H1 (cell line): ENCODE measurements around the gene ZFAND6. TPM values are rescaled to one million over a fixed set of nuclear protein-coding genes. Genes with fewer than 3 reads are reported as not detected.

Experiments
- JUN ChIP-seq: IDR thresholded peaks from 2 replicates; pipeline ENCODE4 v1.6.1; 2011; ENCODE audit warnings: low read depth, mild to moderate bottlenecking, improper control_type of control experiment, low read length
- KDM4A ChIP-seq: IDR thresholded peaks from one replicate; pipeline ENCODE4 v1.7.1; 2012; ENCODE audit warnings: low read depth, mild to moderate bottlenecking, moderate library complexity, low read length, inconsistent platforms; ENCODE audit not compliant: severe bottlenecking
- TCF12 ChIP-seq: IDR thresholded peaks from 2 replicates; pipeline ENCODE4 v1.6.1; 2011; ENCODE audit warnings: low read depth, mild to moderate bottlenecking, low read length
- polyA plus RNA-seq, 7 experiments: library from polyadenylated mRNA; depleted of rRNA in 3 of 7; stranded (reverse) in 5 of 7; unstranded in 2 of 7; fragments of >200 nt in 5 of 7; fragments of 200-250 nt in 2 of 7; gene quantifications; 1 replicate in 5 of 7; 2 replicates in 1 of 7; 4 replicates in 1 of 7; pipeline versions ENCODE4 v1.2.1 to v1.2.3, GENCODE V29; 2011 to 2013; ENCODE audit warnings: missing spikeins in 2 of 7, mixed read lengths in 2 of 7
- total RNA-seq: library from RNA; stranded (reverse); fragmentation: NEBNext Ultra II Directional; extraction: Animal tissue kit (Norgen Biotek cat#: 25700); gene quantifications from 2 replicates; pipeline ENCODE4 v1.2.1, GENCODE V29; 2021
- TF ChIP-seq, protein P1 (sequence below): IDR thresholded peaks from 2 replicates; pipeline ENCODE4 v1.6.1; 2011; ENCODE audit warnings: low read depth, mild to moderate bottlenecking, low read length; ENCODE audit not compliant: insufficient read depth

ZFAND6 gene
- total and polyA plus RNA-seq, 2 of the 8 experiments (the other 6 are each of a cell fraction or from before 2014, with no cell fraction given) = 136 to 237 TPM

GRCh38 chr15:80020731-80021130 is 38.7 kb upstream of the ZFAND6 start (continued):
- TF ChIP-seq KDM4A (no peak), JUN (no peak), TCF12 (no peak)
- TF ChIP-seq, protein P1, sequence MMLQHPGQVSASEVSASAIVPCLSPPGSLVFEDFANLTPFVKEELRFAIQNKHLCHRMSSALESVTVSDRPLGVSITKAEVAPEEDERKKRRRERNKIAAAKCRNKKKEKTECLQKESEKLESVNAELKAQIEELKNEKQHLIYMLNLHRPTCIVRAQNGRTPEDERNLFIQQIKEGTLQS = no peak
